H1 (cell line): Measurements from ENCODE around the gene CLDN12. TPM values are rescaled to one million over a fixed set of nuclear protein-coding genes. Genes with fewer than 3 reads are reported as not detected.

ENCODE experiments used
- CTCF ChIA-PET: fragments of 300-600 bp; sonication (Branson Sonifier 250); formaldehyde crosslinking; loops from one replicate; lab custom pipeline; 2021; ENCODE audit not compliant: partially characterized antibody; lab: Charles Lee
- POLR2A ChIA-PET: fragments of 300-600 bp; sonication (Branson Sonifier 250); formaldehyde crosslinking; loops from one replicate; lab custom pipeline; 2021; ENCODE audit warnings: inconsistent platforms; ENCODE audit not compliant: partially characterized antibody; lab: Charles Lee
- DNase-seq, 2 experiments: peaks; one replicate each; pipeline versions ENCODE4 v3.0.0 to v3.0.0-alpha.2; 2010 to 2022; ENCODE audit warnings: low spot score in 2 of 2, low read depth in 1 of 2, mixed read lengths in 1 of 2
- FAIRE-seq: peaks from 2 replicates; lab custom pipeline; 2011; peaks lifted over from hg19 to GRCh38; lab: Jason Lieb, UNC
- H2AFZ ChIP-seq: 2 replicates; pipeline ENCODE4 v1.8.1; 2012; ENCODE audit warnings: low read length, inconsistent platforms
- H2AK5ac ChIP-seq: 2 replicates; pipeline ENCODE4 v1.6.1; 2013; ENCODE audit warnings: low read depth, low read length
- H2BK120ac ChIP-seq: replicated peaks from 2 replicates; pipeline ENCODE3; 2013; ENCODE audit warnings: low read depth, low read length, inconsistent platforms
- H2BK12ac ChIP-seq: 2 replicates; pipeline ENCODE4 v1.6.1; 2013; ENCODE audit warnings: low read depth, low read length
- H2BK15ac ChIP-seq: 2 replicates; pipeline ENCODE4 v1.6.1; 2013; ENCODE audit warnings: low read length
- H2BK20ac ChIP-seq: 2 replicates; pipeline ENCODE4 v1.6.1; 2013; ENCODE audit warnings: low read length
- H2BK5ac ChIP-seq: 2 replicates; pipeline ENCODE4 v1.6.1; 2013; ENCODE audit warnings: low read depth, low read length
- H3K14ac ChIP-seq: 2 replicates; pipeline ENCODE4 v1.6.1; 2013; ENCODE audit warnings: inconsistent platforms; ENCODE audit not compliant: insufficient read length
- H3K18ac ChIP-seq: 2 replicates; pipeline ENCODE4 v1.6.1; 2013; ENCODE audit warnings: low read length; ENCODE audit errors: extremely low read depth
- H3K23ac ChIP-seq: 2 replicates; pipeline ENCODE4 v1.6.1; 2013; ENCODE audit warnings: inconsistent platforms; ENCODE audit not compliant: insufficient read length
- H3K23me2 ChIP-seq: 2 replicates; pipeline ENCODE4 v1.6.1; 2013; ENCODE audit warnings: low read depth, low read length
- H3K27ac ChIP-seq: 2 replicates; pipeline ENCODE4 v1.6.1; 2011; ENCODE audit warnings: low read depth, low read length, inconsistent platforms
- H3K27me3 ChIP-seq, 4 experiments: replicated peaks in 1 of 4; 1 replicate in 1 of 4; 2 replicates in 3 of 4; pipeline versions ENCODE4 v1.6.1 to v1.8.1; 2011 to 2013; ENCODE audit warnings: low read length in 3 of 4, mild to moderate bottlenecking in 3 of 4, inconsistent platforms in 2 of 4, mixed read lengths in 2 of 4, moderate library complexity in 1 of 4; ENCODE audit not compliant: control insufficient read depth in 3 of 4, insufficient read depth in 3 of 4; ENCODE audit errors: extremely low read depth in 1 of 4
- H3K36me3 ChIP-seq, 4 experiments: 2 replicates each; pipeline versions ENCODE4 v1.6.1 to v1.8.1; 2011 to 2013; ENCODE audit warnings: mild to moderate bottlenecking in 4 of 4, low read length in 3 of 4, moderate library complexity in 2 of 4, control low read depth in 1 of 4, inconsistent platforms in 1 of 4; ENCODE audit not compliant: insufficient read depth in 4 of 4, control insufficient read depth in 2 of 4
- H3K4ac ChIP-seq: replicated peaks from 2 replicates; pipeline ENCODE3; 2013; ENCODE audit warnings: low read length, low read depth, mixed read lengths, inconsistent platforms; ENCODE audit not compliant: insufficient read length
- H3K4me1 ChIP-seq, 4 experiments: replicated peaks in 1 of 4; 1 replicate in 1 of 4; 2 replicates in 3 of 4; pipeline versions ENCODE4 v1.6.1 to v1.8.1; 2011 to 2013; ENCODE audit warnings: low read length in 3 of 4, inconsistent platforms in 2 of 4, mixed read lengths in 1 of 4; ENCODE audit not compliant: insufficient read depth in 4 of 4, control insufficient read depth in 3 of 4
- H3K4me2 ChIP-seq, 2 experiments: 2 replicates each; pipeline versions ENCODE4 v1.6.1 to v1.8.1; 2011 to 2013; ENCODE audit warnings: low read depth in 2 of 2, low read length in 2 of 2, control low read depth in 1 of 2, inconsistent platforms in 1 of 2, mild to moderate bottlenecking in 1 of 2; ENCODE audit not compliant: insufficient read depth in 1 of 2
- H3K4me3 ChIP-seq, 4 experiments: fragments of 200-600, 300-600 bp in 1 of 4; sonication (generic), shearing (Covaris generic), sonication (Bioruptor Twin) in 1 of 4; 2 replicates each; pipeline versions ENCODE4 v1.5.1 to v1.8.1; 2011 to 2016; ENCODE audit warnings: low read length in 4 of 4, low read depth in 3 of 4, control low read depth in 2 of 4, inconsistent platforms in 2 of 4, mild to moderate bottlenecking in 2 of 4, mixed read lengths in 1 of 4, moderate library complexity in 1 of 4; ENCODE audit not compliant: insufficient read depth in 2 of 4; ENCODE audit errors: extremely low read depth in 1 of 4
- H3K56ac ChIP-seq: replicated peaks from 2 replicates; pipeline ENCODE3; 2013; ENCODE audit warnings: low read depth, mild to moderate bottlenecking, mixed read lengths, low read length, inconsistent platforms; ENCODE audit not compliant: insufficient read length
- H3K79me1 ChIP-seq: 2 replicates; pipeline ENCODE4 v1.6.1; 2013; ENCODE audit warnings: low read depth, low read length, control low read depth
- H3K79me2 ChIP-seq, 2 experiments: 2 replicates each; pipeline versions ENCODE4 v1.6.1 to v1.8.1; 2012 to 2013; ENCODE audit warnings: low read length in 2 of 2, mild to moderate bottlenecking in 2 of 2, inconsistent platforms in 1 of 2; ENCODE audit not compliant: insufficient read depth in 2 of 2, control insufficient read depth in 1 of 2
- H3K9ac ChIP-seq, 4 experiments: replicated peaks in 1 of 4; 1 replicate in 1 of 4; 2 replicates in 3 of 4; pipeline versions ENCODE4 v1.6.1 to v1.8.1; 2011 to 2013; ENCODE audit warnings: low read depth in 3 of 4, low read length in 3 of 4, control low read depth in 2 of 4, mild to moderate bottlenecking in 2 of 4, moderate library complexity in 2 of 4, inconsistent platforms in 1 of 4; ENCODE audit errors: extremely low read depth in 1 of 4
- H3K9me3 ChIP-seq, 2 experiments: 2 replicates each; pipeline versions ENCODE4 v1.6.1 to v1.8.1; 2012 to 2013; ENCODE audit warnings: mild to moderate bottlenecking in 2 of 2, moderate library complexity in 2 of 2, control low read depth in 1 of 2, inconsistent platforms in 1 of 2, low read depth in 1 of 2, low read length in 1 of 2, mixed read lengths in 1 of 2; ENCODE audit not compliant: insufficient read depth in 2 of 2
- H4K20me1 ChIP-seq, 2 experiments: replicated peaks in 1 of 2; 2 replicates each; pipeline versions ENCODE3 to v1.8.1; 2011 to 2013; ENCODE audit warnings: inconsistent platforms in 2 of 2, low read length in 2 of 2, mild to moderate bottlenecking in 1 of 2; ENCODE audit not compliant: insufficient read depth in 2 of 2, control insufficient read depth in 1 of 2
- H4K5ac ChIP-seq: 2 replicates; pipeline ENCODE4 v1.6.1; 2013; ENCODE audit warnings: low read length, low read depth, mixed read lengths, inconsistent platforms; ENCODE audit not compliant: insufficient read length
- H4K8ac ChIP-seq: 2 replicates; pipeline ENCODE4 v1.8.0; 2013; ENCODE audit warnings: mild to moderate bottlenecking, moderate library complexity, low read length, inconsistent platforms; ENCODE audit not compliant: insufficient read depth; ENCODE audit errors: extremely low read depth
- H4K91ac ChIP-seq: replicated peaks from 2 replicates; pipeline ENCODE3; 2013; ENCODE audit warnings: low read length, mixed read lengths, inconsistent platforms; ENCODE audit not compliant: insufficient read length
- ASH2L ChIP-seq: fragments of 200-600, 300-600 bp; sonication (generic); IDR thresholded peaks from one replicate; pipeline ENCODE4 v1.7.1; 2017; ENCODE audit warnings: low read length
- BACH1 ChIP-seq: IDR thresholded peaks from 2 replicates; pipeline ENCODE4 v1.6.1; 2012; ENCODE audit warnings: low read length, improper control_type of control experiment
- CBX5 ChIP-seq: fragments of 300-800, 300-1000 bp; sonication (generic); IDR thresholded peaks from 2 replicates; pipeline ENCODE4 v1.7.1; 2016; ENCODE audit warnings: antibody characterized with exemption, low read length, low read depth
- FOSL1 ChIP-seq: IDR thresholded peaks from 2 replicates; pipeline ENCODE4 v1.6.1; 2011; ENCODE audit warnings: mild to moderate bottlenecking, low read depth, low read length, moderate library complexity; ENCODE audit not compliant: insufficient read depth
- HDAC6 ChIP-seq: IDR thresholded peaks from one replicate; pipeline ENCODE4 v1.7.1; 2012; ENCODE audit warnings: low read depth, mild to moderate bottlenecking, inconsistent platforms, low read length, moderate library complexity
- JUND ChIP-seq: IDR thresholded peaks from 2 replicates; pipeline ENCODE4 v1.6.1; 2011; ENCODE audit warnings: mild to moderate bottlenecking, improper control_type of control experiment, low read length
- KDM4A ChIP-seq: IDR thresholded peaks from one replicate; pipeline ENCODE4 v1.7.1; 2012; ENCODE audit warnings: low read depth, mild to moderate bottlenecking, moderate library complexity, low read length, inconsistent platforms; ENCODE audit not compliant: severe bottlenecking
- NANOG ChIP-seq: IDR thresholded peaks from 2 replicates; pipeline ENCODE4 v1.6.1; 2011; ENCODE audit warnings: low read length, low read depth, mild to moderate bottlenecking, inconsistent platforms; ENCODE audit not compliant: insufficient read depth, poor library complexity, severe bottlenecking
- NRF1 ChIP-seq: IDR thresholded peaks from 2 replicates; pipeline ENCODE4 v1.6.1; 2011; ENCODE audit warnings: mild to moderate bottlenecking, low read depth, low read length, improper control_type of control experiment
- PHF8 ChIP-seq: fragments of 200-600 bp; sonication (generic); conservative IDR thresholded peaks from 2 replicates; pipeline ENCODE4 v1.7.1; 2012; ENCODE audit warnings: low read depth, mild to moderate bottlenecking, inconsistent platforms, low read length, moderate library complexity
- SAP30 ChIP-seq: fragments of 300-600 bp; sonication (generic); IDR thresholded peaks from 2 replicates; pipeline ENCODE4 v1.7.1; 2012; ENCODE audit warnings: low read length, moderate library complexity, mild to moderate bottlenecking, inconsistent platforms; ENCODE audit not compliant: insufficient read depth, insufficient replicate concordance
- SRF ChIP-seq: IDR thresholded peaks from 2 replicates; pipeline ENCODE4 v1.6.1; 2011; ENCODE audit warnings: mild to moderate bottlenecking, low read depth, low read length, moderate library complexity
- TAF7 ChIP-seq: optimal IDR thresholded peaks from 2 replicates; pipeline ENCODE3; 2011; ENCODE audit warnings: low read depth, mild to moderate bottlenecking, inconsistent platforms, low read length, moderate library complexity, borderline replicate concordance
- TCF12 ChIP-seq: IDR thresholded peaks from 2 replicates; pipeline ENCODE4 v1.6.1; 2011; ENCODE audit warnings: low read depth, mild to moderate bottlenecking, low read length
- YY1 ChIP-seq: IDR thresholded peaks from 2 replicates; pipeline ENCODE4 v1.6.1; 2011; ENCODE audit warnings: low read depth, mild to moderate bottlenecking, low read length
- WGBS, 2 experiments: shearing (Covaris generic) in 1 of 2; methylation state at CpG; one replicate each; pipeline versions ENCODE4 v1.1.6 to v1.1.7; 2013 to 2015; ENCODE audit warnings: low lambda C conversion rate in 2 of 2, mixed read lengths in 2 of 2, inconsistent platforms in 1 of 2, low coverage in 1 of 2, missing lambda C conversion rate in 1 of 2; ENCODE audit not compliant: insufficient replicate concordance in 2 of 2, insufficient coverage in 1 of 2, insufficient read length in 1 of 2; ENCODE audit errors: extremely low coverage in 1 of 2, missing lambda C conversion rate in 1 of 2; 5-methylcytosine and 5-hydroxymethylcytosine counted together
- polyA plus RNA-seq, 7 experiments: library from polyadenylated mRNA; depleted of rRNA in 3 of 7; stranded (reverse) in 5 of 7; unstranded in 2 of 7; fragments of >200 nt in 5 of 7; fragments of 200-250 nt in 2 of 7; gene quantifications; 1 replicate in 5 of 7; 2 replicates in 1 of 7; 4 replicates in 1 of 7; pipeline versions ENCODE4 v1.2.1 to v1.2.3, GENCODE V29; 2011 to 2013; ENCODE audit warnings: missing spikeins in 2 of 7, mixed read lengths in 2 of 7
- total RNA-seq: library from RNA; stranded (reverse); fragmentation: NEBNext Ultra II Directional; extraction: Animal tissue kit (Norgen Biotek cat#: 25700); gene quantifications from 2 replicates; pipeline ENCODE4 v1.2.1, GENCODE V29; 2021

CLDN12 gene
- total and polyA plus RNA-seq, 2 of the 8 experiments (the other 6 are each of a cell fraction or from before 2014, with no cell fraction given) = 49.2 to 127 TPM

GRCh38 chr7:90413185-90413528 is 9.9 kb downstream of the CLDN12 start:
- H4K5ac ChIP-seq = no peak overlapping the region
- no peak overlapping the region for H2BK5ac ChIP-seq
- no peak overlapping the region for H3K4me2 ChIP-seq
- H3K56ac ChIP-seq = no peak overlapping the region
- no peak for FAIRE-seq
- ChIA-PET POLR2A (no interaction called here), CTCF (interaction anchor here (0.5 to 2.7 kb wide), 7 partner anchors 14 to 263 kb away, joined by 3 to 15 read pairs (median 4); partner anchors contain the start of gene STEAP1)
- H2BK15ac ChIP-seq = no peak overlapping the region
- H3K23ac ChIP-seq = no peak overlapping the region
- H2BK12ac ChIP-seq = no peak overlapping the region
- no peak overlapping the region for H3K14ac ChIP-seq
- no peak overlapping the region for H4K91ac ChIP-seq
- H3K9me3 ChIP-seq = no peaks in the 10 kb centered on the region; a peak in 1 of 4 replicates
- no peak overlapping the region; the same call in 1 of the 2 replicates for H3K27ac ChIP-seq
- peaks cover 4 to 19% (median 10%) of the 10 kb centered on the region in 4 experiments; a peak in 7 of 8 replicates for H3K36me3 ChIP-seq
- H3K4ac ChIP-seq = no peak overlapping the region
- H3K27me3 ChIP-seq = no peaks in the 10 kb centered on the region
- H3K4me1 ChIP-seq = no peaks in the 10 kb centered on the region
- no peak overlapping the region for H4K8ac ChIP-seq
- peaks cover 0 to 6% of the 10 kb centered on the region in 2 experiments; a peak in 2 of 4 replicates for H3K79me2 ChIP-seq
- H2BK120ac ChIP-seq = no peak overlapping the region
- no peak overlapping the region for H2AK5ac ChIP-seq
- DNase-seq = no peak
- no peak overlapping the region for H2BK20ac ChIP-seq
- H3K4me3 ChIP-seq = no peak overlapping the region
- H2AFZ ChIP-seq = no peak overlapping the region
- H3K23me2 ChIP-seq = no peaks in the 10 kb centered on the region
- WGBS, 2 experiments = 84% methylated on average over 2 of the region's 2 CpGs; no CpG with 5 or more reads in 1 of the 2 experiments
- no peak overlapping the region for H3K9ac ChIP-seq
- H3K18ac ChIP-seq = no peak overlapping the region
- peaks cover 2% of the 10 kb centered on the region; the same call in 1 of the 2 replicates for H3K79me1 ChIP-seq
- peaks cover 5 to 7% of the 10 kb centered on the region in 2 experiments for H4K20me1 ChIP-seq
- TF ChIP-seq YY1 = no peak
- no peak for TF ChIP-seq JUND
- no peak for TF ChIP-seq BACH1
- no peak for TF ChIP-seq TCF12
- no peak for TF ChIP-seq KDM4A
- TF ChIP-seq CBX5 = no peak
- TF ChIP-seq HDAC6 = no peak
- TF ChIP-seq NANOG = no peak
- no peak for TF ChIP-seq NRF1
- TF ChIP-seq PHF8 = no peak
- no peak for TF ChIP-seq SRF
- TF ChIP-seq FOSL1 = no peak
- TF ChIP-seq TAF7 = no peak
- TF ChIP-seq SAP30 = no peak
- TF ChIP-seq ASH2L = no peak
